CD8-positive, alpha-beta memory T cell (primary cell): ENCODE measurements around the gene GNA14. TPM values are rescaled to one million over a fixed set of nuclear protein-coding genes. Genes with fewer than 3 reads are reported as not detected.

Source experiments
- CTCF ChIA-PET: fragments of 350-600 bp; sonication (Branson Sonifier 250); formaldehyde crosslinking; loops from one replicate; lab custom pipeline; 2021; ENCODE audit warnings: antibody characterized with exemption; lab: Charles Lee
- POLR2A ChIA-PET: fragments of 350-600 bp; sonication (Branson Sonifier 250); formaldehyde crosslinking; loops from one replicate; lab custom pipeline; 2021; ENCODE audit warnings: antibody characterized with exemption; lab: Charles Lee
- DNase-seq, 5 donors: peaks; one replicate each; pipeline versions ENCODE4 v3.0.0 to v3.0.0-alpha.2; 2020 to 2022; ENCODE audit warnings: mixed read lengths in 1 of 5
- H3K27ac ChIP-seq: one replicate; pipeline ENCODE4 v1.7.0; 2013; ENCODE audit warnings: low read depth, mild to moderate bottlenecking, low read length, moderate library complexity
- H3K27me3 ChIP-seq: 2 replicates; pipeline ENCODE4 v1.7.0; 2013; ENCODE audit warnings: low read length, mild to moderate bottlenecking; ENCODE audit not compliant: insufficient read depth, poor library complexity, severe bottlenecking
- H3K36me3 ChIP-seq: 2 replicates; pipeline ENCODE4 v1.7.0; 2013; ENCODE audit warnings: mild to moderate bottlenecking, low read length, moderate library complexity; ENCODE audit not compliant: insufficient read depth
- H3K4me1 ChIP-seq: 2 replicates; pipeline ENCODE4 v1.7.0; 2013; ENCODE audit warnings: mild to moderate bottlenecking, low read length, moderate library complexity; ENCODE audit not compliant: insufficient read depth
- H3K4me3 ChIP-seq: 2 replicates; pipeline ENCODE4 v1.7.0; 2013; ENCODE audit warnings: mild to moderate bottlenecking, low read length
- H3K9me3 ChIP-seq: 2 replicates; pipeline ENCODE4 v1.7.0; 2013; ENCODE audit warnings: mild to moderate bottlenecking, low read length
- H3K27ac Mint-ChIP-seq, 8 donors: one replicate each; pipeline ENCODE4 v1.8.0; 2020 to 2021; ENCODE audit warnings: mixed read lengths in 8 of 8, mild to moderate bottlenecking in 6 of 8, inconsistent platforms in 3 of 8, moderate library complexity in 3 of 8
- H3K27me3 Mint-ChIP-seq, 2 donors: one replicate each; pipeline ENCODE4 v1.8.0; 2020 to 2021; ENCODE audit warnings: mixed read lengths in 2 of 2, mild to moderate bottlenecking in 1 of 2, moderate library complexity in 1 of 2
- H3K36me3 Mint-ChIP-seq, 3 donors: one replicate each; pipeline ENCODE4 v1.8.0; 2020 to 2021; ENCODE audit warnings: mixed read lengths in 3 of 3, inconsistent platforms in 1 of 3, mild to moderate bottlenecking in 1 of 3
- H3K4me1 Mint-ChIP-seq, 3 donors: one replicate each; pipeline ENCODE4 v1.8.0; 2020 to 2021; ENCODE audit warnings: mixed read lengths in 3 of 3, inconsistent platforms in 1 of 3, mild to moderate bottlenecking in 1 of 3
- H3K4me3 Mint-ChIP-seq, 7 donors: one replicate each; pipeline ENCODE4 v1.8.0; 2020 to 2021; ENCODE audit warnings: mixed read lengths in 7 of 7, mild to moderate bottlenecking in 6 of 7, moderate library complexity in 4 of 7, inconsistent platforms in 2 of 7
- H3K9me3 Mint-ChIP-seq, 5 donors: one replicate each; pipeline ENCODE4 v1.8.0; 2020 to 2022; ENCODE audit warnings: mixed read lengths in 5 of 5, mild to moderate bottlenecking in 3 of 5, moderate library complexity in 2 of 5, inconsistent platforms in 1 of 5
- polyA plus RNA-seq: library from polyadenylated mRNA; unstranded; fragments of 300-500 nt; fragmentation: Illumina TruSeq; gene quantifications from one replicate; pipeline ENCODE4 v1.2.3, GENCODE V29; 2021
- total RNA-seq, 2 experiments: library from RNA; stranded (reverse); gene quantifications; one replicate each; pipeline ENCODE4 v1.2.3, GENCODE V29; 2021

The GNA14 gene
- total and polyA plus RNA-seq, 3 experiments from 2014 or later, result not detected

DNA sequence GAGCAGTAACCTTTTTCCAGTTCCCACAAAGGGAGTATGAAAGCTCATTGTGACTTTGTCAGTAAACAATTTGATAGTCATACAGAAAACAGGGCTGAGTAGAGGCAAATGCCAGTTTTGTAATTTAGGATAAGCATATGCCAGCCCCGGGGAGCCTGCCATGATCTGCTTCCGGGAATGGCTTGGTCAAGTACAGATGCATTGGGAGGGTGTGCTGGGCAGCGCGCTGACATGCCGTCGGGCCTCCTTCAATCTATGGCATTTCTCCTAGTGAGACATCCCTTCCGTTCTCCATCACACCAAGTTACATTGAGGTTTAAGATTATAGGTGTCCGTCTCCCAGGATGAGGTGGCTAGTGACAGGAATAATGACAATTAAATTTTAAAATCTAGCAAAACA is 48.6 kb downstream of the GNA14 start:
- Histone ChIP-seq H3K4me1 (no peaks in the 10 kb centered on the region), H3K27ac (no peak overlapping the region), H3K36me3 (no peaks in the 10 kb centered on the region), H3K4me3 (no peak overlapping the region), H3K27me3 (no peaks in the 10 kb centered on the region), H3K9me3 (no peaks in the 10 kb centered on the region)
- DNase-seq, result no peak
- ChIA-PET CTCF (no interaction called here), POLR2A (no interaction called here)
- H3K4me3 Mint-ChIP-seq, result no peak overlapping the region
- peaks cover 0 to 5% (median 4%) of the 10 kb centered on the region in 3 donors for H3K4me1 Mint-ChIP-seq
- peaks cover 3 to 15% of the 10 kb centered on the region in 2 donors for H3K27me3 Mint-ChIP-seq
- no peaks in the 10 kb centered on the region for H3K36me3 Mint-ChIP-seq
- H3K9me3 Mint-ChIP-seq, result peaks cover 0 to 2% (median 0%) of the 10 kb centered on the region in 5 donors
- H3K27ac Mint-ChIP-seq, result no peak overlapping the region

DNA sequence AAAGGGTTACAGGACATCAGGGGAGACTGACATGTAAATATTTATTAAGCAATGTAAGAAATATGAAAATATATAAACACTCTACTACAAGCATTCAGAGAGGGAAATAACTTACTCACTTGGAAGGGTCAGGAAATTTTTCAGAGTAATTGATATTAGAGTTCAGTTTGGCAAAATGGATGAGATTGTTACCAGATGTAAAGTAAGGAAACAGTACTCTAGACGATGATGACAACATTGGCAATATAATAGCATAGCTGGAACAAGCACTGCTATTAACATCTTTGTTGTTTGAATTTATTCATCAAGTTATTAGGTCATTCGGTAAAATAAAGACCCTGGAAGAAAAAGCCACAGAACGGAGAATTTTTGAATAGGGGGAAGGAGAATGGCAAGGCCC is 49.1 kb downstream of the GNA14 start:
- ChIA-PET CTCF (no interaction called here), POLR2A (no interaction called here)
- H3K27ac Mint-ChIP-seq, result no peak overlapping the region
- no peaks in the 10 kb centered on the region for H3K36me3 ChIP-seq
- H3K4me3 ChIP-seq, result no peak overlapping the region
- H3K27me3 Mint-ChIP-seq, result peaks cover 3 to 15% of the 10 kb centered on the region in 2 donors
- no peak overlapping the region for H3K27ac ChIP-seq
- H3K4me1 ChIP-seq, result no peaks in the 10 kb centered on the region
- no peak for DNase-seq
- H3K9me3 Mint-ChIP-seq, result peaks cover 0 to 2% (median 0%) of the 10 kb centered on the region in 5 donors
- H3K27me3 ChIP-seq, result no peaks in the 10 kb centered on the region
- peaks cover 0 to 5% (median 4%) of the 10 kb centered on the region in 3 donors for H3K4me1 Mint-ChIP-seq
- H3K36me3 Mint-ChIP-seq, result no peaks in the 10 kb centered on the region
- no peak overlapping the region for H3K4me3 Mint-ChIP-seq
- H3K9me3 ChIP-seq, result no peaks in the 10 kb centered on the region

DNA sequence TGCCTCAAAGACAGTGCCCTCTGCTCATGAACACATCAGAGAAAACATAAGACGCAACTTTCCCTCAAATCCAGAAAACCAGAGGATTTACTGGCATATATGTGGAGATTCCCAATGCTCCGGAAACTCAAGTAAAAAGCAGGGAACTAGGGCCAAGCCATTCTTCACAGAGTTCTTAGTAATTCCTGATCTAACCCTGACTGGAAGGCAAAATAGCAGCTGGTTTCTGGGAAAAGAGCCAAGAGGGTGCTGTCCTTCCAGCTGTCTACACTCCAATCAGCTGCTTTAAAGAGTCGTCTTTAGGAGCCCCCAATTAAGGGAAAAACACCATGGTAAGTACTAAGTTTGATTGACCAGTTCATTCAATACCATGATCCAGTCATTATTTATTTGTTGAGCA is 49.6 kb downstream of the GNA14 start:
- no peak overlapping the region for H3K4me3 Mint-ChIP-seq
- H3K27me3 ChIP-seq, result no peaks in the 10 kb centered on the region
- DNase-seq, result no peak
- no peak overlapping the region for H3K27ac Mint-ChIP-seq
- H3K27ac ChIP-seq, result no peak overlapping the region
- ChIA-PET CTCF (no interaction called here), POLR2A (no interaction called here)
- H3K36me3 Mint-ChIP-seq, result no peaks in the 10 kb centered on the region
- peaks cover 0 to 2% (median 0%) of the 10 kb centered on the region in 5 donors for H3K9me3 Mint-ChIP-seq
- no peaks in the 10 kb centered on the region for H3K4me1 ChIP-seq
- peaks cover 0 to 5% (median 4%) of the 10 kb centered on the region in 3 donors for H3K4me1 Mint-ChIP-seq
- no peak overlapping the region for H3K4me3 ChIP-seq
- no peaks in the 10 kb centered on the region for H3K9me3 ChIP-seq
- H3K36me3 ChIP-seq, result no peaks in the 10 kb centered on the region
- peaks cover 3 to 15% of the 10 kb centered on the region in 2 donors for H3K27me3 Mint-ChIP-seq

DNA sequence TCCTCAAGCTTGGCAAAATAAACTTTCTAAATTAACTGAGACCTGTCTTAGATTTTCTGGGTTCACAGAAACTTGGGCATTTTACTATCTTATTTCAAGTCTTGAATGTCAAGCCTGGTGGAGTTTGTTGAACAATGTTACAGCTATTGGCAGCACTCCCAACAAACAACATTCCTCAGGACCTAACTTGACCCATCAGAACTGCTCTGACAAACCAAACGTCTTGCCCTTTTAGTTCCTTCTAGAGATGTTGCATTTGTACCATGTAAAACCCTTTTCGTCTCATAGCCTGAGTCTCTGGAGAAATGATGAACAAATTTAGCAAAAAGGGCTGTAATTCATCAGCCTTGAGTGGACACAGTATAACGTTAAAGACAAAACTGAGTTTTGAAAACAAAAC is 51.1 kb downstream of the GNA14 start:
- H3K4me1 Mint-ChIP-seq, result peaks cover 0 to 5% (median 4%) of the 10 kb centered on the region in 3 donors
- no peak overlapping the region for H3K27ac Mint-ChIP-seq
- H3K4me1 ChIP-seq, result no peaks in the 10 kb centered on the region
- no peak for DNase-seq
- no peaks in the 10 kb centered on the region for H3K27me3 ChIP-seq
- no peaks in the 10 kb centered on the region for H3K36me3 ChIP-seq
- H3K27me3 Mint-ChIP-seq, result peaks cover 3 to 13% of the 10 kb centered on the region in 2 donors
- H3K9me3 Mint-ChIP-seq, result peaks cover 0 to 2% (median 0%) of the 10 kb centered on the region in 5 donors
- no peak overlapping the region for H3K27ac ChIP-seq
- H3K4me3 ChIP-seq, result no peak overlapping the region
- H3K9me3 ChIP-seq, result no peaks in the 10 kb centered on the region
- ChIA-PET CTCF (no interaction called here), POLR2A (no interaction called here)
- H3K36me3 Mint-ChIP-seq, result no peaks in the 10 kb centered on the region
- no peak overlapping the region for H3K4me3 Mint-ChIP-seq

DNA sequence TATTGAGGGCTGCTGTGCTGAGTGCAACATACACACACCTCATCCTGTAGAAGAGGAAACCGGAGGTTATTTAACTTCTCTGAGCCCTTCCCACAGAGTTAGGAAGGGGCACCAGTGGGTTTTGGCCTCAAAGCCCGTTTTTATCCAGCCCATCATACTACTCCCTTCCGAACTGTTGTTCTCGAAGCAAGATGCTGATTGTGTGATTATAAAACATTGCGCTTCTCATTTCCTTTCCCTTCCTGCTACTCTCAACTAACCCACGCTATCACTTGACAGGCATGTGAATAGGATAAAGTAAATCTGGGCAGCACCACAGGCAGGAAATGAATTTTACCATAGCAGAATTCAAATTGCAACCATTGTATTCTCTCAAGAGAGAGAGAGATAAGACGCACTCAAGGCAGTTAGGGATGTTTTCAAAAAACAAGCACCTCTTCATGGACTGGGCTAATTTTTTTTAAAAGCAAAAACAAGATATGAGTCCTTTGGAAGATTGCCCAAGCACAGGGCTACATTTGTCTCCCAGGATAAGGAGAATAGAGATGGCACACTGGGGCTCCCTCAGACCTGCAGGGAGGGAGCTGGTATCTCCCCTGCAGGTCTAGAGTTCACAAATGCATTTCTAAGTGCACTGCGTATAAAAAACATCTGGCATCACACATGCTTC is 52.6 kb downstream of the GNA14 start:
- ChIA-PET POLR2A (no interaction called here), CTCF (no interaction called here)
- Histone ChIP-seq H3K27ac (no peak overlapping the region), H3K4me1 (no peaks in the 10 kb centered on the region), H3K4me3 (no peak overlapping the region), H3K36me3 (no peaks in the 10 kb centered on the region), H3K27me3 (no peaks in the 10 kb centered on the region), H3K9me3 (no peaks in the 10 kb centered on the region)
- DNase-seq, result no peak
- Mint-ChIP-seq H3K27me3 (peaks cover 1 to 20% of the 10 kb centered on the region in 2 donors), H3K9me3 (peaks cover 0 to 2% (median 0%) of the 10 kb centered on the region in 5 donors), H3K27ac (no peak overlapping the region), H3K36me3 (no peaks in the 10 kb centered on the region), H3K4me1 (peaks cover 0 to 5% (median 4%) of the 10 kb centered on the region in 3 donors), H3K4me3 (no peak overlapping the region)

DNA sequence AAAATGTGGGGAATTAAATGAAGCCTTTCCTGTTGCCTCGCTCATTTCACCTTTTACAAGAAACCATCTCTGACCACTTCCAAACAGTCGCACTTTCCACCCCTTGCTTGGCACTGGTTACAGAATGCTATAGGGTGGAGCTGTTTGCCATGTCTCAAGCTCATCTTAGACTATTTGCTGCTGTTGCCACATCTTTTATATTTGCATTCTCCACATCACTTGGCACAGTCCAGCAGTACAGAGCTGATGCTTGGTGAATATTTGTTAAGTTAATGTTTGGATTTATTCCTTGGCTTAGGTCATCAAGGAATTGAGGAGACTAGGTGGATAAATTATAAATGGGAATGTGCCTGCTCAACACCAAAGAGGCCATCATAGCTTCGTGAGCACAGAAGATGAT is 53.2 kb downstream of the GNA14 start:
- Histone ChIP-seq H3K4me3 (no peak overlapping the region), H3K36me3 (no peaks in the 10 kb centered on the region), H3K9me3 (no peaks in the 10 kb centered on the region), H3K27ac (no peak overlapping the region), H3K27me3 (no peaks in the 10 kb centered on the region), H3K4me1 (no peaks in the 10 kb centered on the region)
- Mint-ChIP-seq H3K27ac (no peak overlapping the region), H3K4me3 (no peak overlapping the region), H3K36me3 (no peaks in the 10 kb centered on the region), H3K4me1 (peaks cover 0 to 5% (median 4%) of the 10 kb centered on the region in 3 donors), H3K27me3 (peaks cover 1 to 24% of the 10 kb centered on the region in 2 donors), H3K9me3 (peaks cover 0 to 2% (median 0%) of the 10 kb centered on the region in 5 donors)
- ChIA-PET CTCF (no interaction called here), POLR2A (no interaction called here)
- no peak for DNase-seq

DNA sequence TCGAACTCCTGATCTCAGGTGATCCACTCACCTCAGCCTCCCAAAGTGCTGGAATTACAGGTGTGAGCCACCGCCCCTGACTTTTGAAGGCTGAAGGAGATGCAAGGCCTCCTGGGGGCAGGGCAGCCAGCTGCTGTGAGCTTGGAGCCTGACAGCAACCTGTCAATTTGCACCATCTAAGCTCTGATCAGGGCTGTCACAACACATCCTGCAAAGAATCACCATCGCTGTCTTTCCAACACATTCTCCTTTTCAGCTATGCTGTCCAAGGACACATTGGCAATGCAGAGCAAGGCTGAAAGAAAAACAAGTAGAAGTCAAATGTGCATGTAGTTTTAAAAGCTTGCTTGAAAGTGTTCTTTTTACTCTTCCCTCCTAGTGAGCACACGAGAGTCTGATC is 54.6 kb downstream of the GNA14 start:
- POLR2A ChIA-PET, result no interaction called here
- Histone ChIP-seq H3K36me3 (no peaks in the 10 kb centered on the region), H3K9me3 (no peaks in the 10 kb centered on the region), H3K27me3 (no peaks in the 10 kb centered on the region), H3K4me1 (no peaks in the 10 kb centered on the region), H3K27ac (no peak overlapping the region), H3K4me3 (no peak overlapping the region)
- CTCF ChIA-PET, result no interaction called here
- Mint-ChIP-seq H3K27ac (no peak overlapping the region), H3K36me3 (no peaks in the 10 kb centered on the region), H3K4me3 (no peak overlapping the region), H3K4me1 (peaks cover 0 to 5% (median 4%) of the 10 kb centered on the region in 3 donors), H3K9me3 (peaks cover 0 to 2% (median 0%) of the 10 kb centered on the region in 5 donors), H3K27me3 (peaks cover 1 to 23% of the 10 kb centered on the region in 2 donors)
- DNase-seq, result no peak

DNA sequence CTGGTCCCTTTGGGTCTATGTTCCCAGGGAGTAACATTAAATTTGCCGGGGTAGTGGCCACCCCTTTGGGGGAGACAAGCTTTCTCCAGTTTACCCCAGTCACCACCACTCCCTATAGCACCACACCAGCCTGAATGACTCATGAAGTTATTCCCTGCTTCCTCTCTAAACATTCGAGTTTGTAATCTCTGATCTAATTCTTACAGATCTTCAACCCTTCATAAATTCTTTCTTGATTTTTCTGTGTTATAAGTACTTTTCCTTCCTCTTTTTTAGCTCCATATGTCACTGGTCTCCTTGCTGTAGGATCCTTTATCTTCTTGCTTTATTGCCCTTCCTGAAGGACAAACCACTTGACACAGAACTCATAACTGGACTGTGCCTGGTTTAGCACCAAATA is 55.6 kb downstream of the GNA14 start:
- peaks cover 0 to 5% (median 4%) of the 10 kb centered on the region in 3 donors for H3K4me1 Mint-ChIP-seq
- DNase-seq, result no peak
- Histone ChIP-seq H3K4me3 (no peak overlapping the region), H3K27ac (no peak overlapping the region), H3K27me3 (no peaks in the 10 kb centered on the region), H3K9me3 (no peaks in the 10 kb centered on the region), H3K36me3 (no peaks in the 10 kb centered on the region), H3K4me1 (no peaks in the 10 kb centered on the region)
- H3K4me3 Mint-ChIP-seq, result no peak overlapping the region
- POLR2A ChIA-PET, result no interaction called here
- H3K27ac Mint-ChIP-seq, result no peak overlapping the region
- CTCF ChIA-PET, result no interaction called here
- no peaks in the 10 kb centered on the region for H3K9me3 Mint-ChIP-seq
- H3K36me3 Mint-ChIP-seq, result no peaks in the 10 kb centered on the region
- H3K27me3 Mint-ChIP-seq, result peaks cover 1 to 18% of the 10 kb centered on the region in 2 donors
